HepG2 (cell line): Measurements from ENCODE around the gene PRR22. TPM values are rescaled to one million over a fixed set of nuclear protein-coding genes. Genes with fewer than 3 reads are reported as not detected.

Experiments used
- CBX2 ChIP-seq, 2 experiments: fragments of 200-600 bp in 1 of 2; sonication (generic); formaldehyde crosslinking in 1 of 2; IDR thresholded peaks; 2 replicates each; pipeline versions ENCODE4 v1.7.0 to v1.8.1; 2018 to 2022; ENCODE audit warnings: low read depth in 2 of 2, low read length in 1 of 2, mild to moderate bottlenecking in 1 of 2, missing genetic modification reagents in 1 of 2
- ERF ChIP-seq: IDR thresholded peaks from 2 replicates; pipeline ENCODE4 v1.6.1; 2018; ENCODE audit warnings: missing biosample characterization, missing genetic modification reagents
- FOXK1 ChIP-seq: sonication (generic); formaldehyde crosslinking; IDR thresholded peaks from 2 replicates; pipeline ENCODE4 v1.4.0; 2020; ENCODE audit warnings: low read depth, missing genetic modification reagents, borderline replicate concordance
- FOXO1 ChIP-seq: sonication (generic); formaldehyde crosslinking; IDR thresholded peaks from 2 replicates; pipeline ENCODE4 v1.4.0; 2020; ENCODE audit warnings: missing genetic modification reagents
- LCORL ChIP-seq, 2 experiments: fragments of 450-650 bp in 1 of 2; sonication (generic) in 1 of 2; formaldehyde crosslinking in 1 of 2; IDR thresholded peaks; 2 replicates each; pipeline versions ENCODE4 v1.5.0 to v1.6.1; 2017 to 2020; ENCODE audit warnings: antibody characterized with exemption in 1 of 2, missing genetic modification reagents in 1 of 2
- MAF1 ChIP-seq: sonication (generic); formaldehyde crosslinking; IDR thresholded peaks from 2 replicates; pipeline ENCODE4 v1.5.0; 2020; ENCODE audit warnings: missing genetic modification reagents, borderline replicate concordance
- NCOA1 ChIP-seq: sonication (generic); formaldehyde crosslinking; IDR thresholded peaks from 2 replicates; pipeline ENCODE4 v1.9.0; 2021; ENCODE audit warnings: missing genetic modification reagents
- RORA ChIP-seq: sonication (generic); formaldehyde crosslinking; IDR thresholded peaks from 2 replicates; pipeline ENCODE4 v1.5.0; 2020; ENCODE audit warnings: mild to moderate bottlenecking, missing genetic modification reagents, moderate library complexity
- SKIL ChIP-seq: sonication (generic); formaldehyde crosslinking; IDR thresholded peaks from 2 replicates; pipeline ENCODE4 v1.8.0; 2022; ENCODE audit warnings: missing genetic modification reagents, mild to moderate bottlenecking, moderate library complexity, borderline replicate concordance
- SNAPC5 ChIP-seq: sonication (generic); formaldehyde crosslinking; IDR thresholded peaks from 2 replicates; pipeline ENCODE4 v1.8.1; 2023; ENCODE audit warnings: mild to moderate bottlenecking, missing genetic modification reagents, borderline replicate concordance
- SRSF4 ChIP-seq: fragments of 200-400 bp; formaldehyde crosslinking; IDR thresholded peaks from one replicate; pipeline ENCODE4 v1.6.1; 2018; ENCODE audit warnings: mild to moderate bottlenecking, low read depth, low read length, moderate library complexity; ENCODE audit not compliant: poor library complexity, severe bottlenecking
- YEATS2 ChIP-seq: sonication (generic); formaldehyde crosslinking; IDR thresholded peaks from 2 replicates; pipeline ENCODE4 v1.4.0; 2020; ENCODE audit warnings: missing genetic modification reagents, borderline replicate concordance
- ZNF235 ChIP-seq: sonication (generic); formaldehyde crosslinking; IDR thresholded peaks from 2 replicates; pipeline ENCODE4 v1.8.1; 2023; ENCODE audit warnings: mild to moderate bottlenecking, missing genetic modification reagents, borderline replicate concordance
- ZNF260 ChIP-seq: sonication (generic); formaldehyde crosslinking; IDR thresholded peaks from 2 replicates; pipeline ENCODE4 v1.4.0; 2020; ENCODE audit warnings: missing genetic modification reagents, low read depth, mild to moderate bottlenecking, borderline replicate concordance
- ZNF282 ChIP-seq: fragments of 450-650 bp; IDR thresholded peaks from 2 replicates; pipeline ENCODE4 v1.6.1; 2018; ENCODE audit not compliant: partially characterized antibody
- ZNF446 ChIP-seq: sonication (generic); formaldehyde crosslinking; IDR thresholded peaks from 2 replicates; pipeline ENCODE4 v1.5.0; 2020; ENCODE audit warnings: mild to moderate bottlenecking, missing genetic modification reagents
- ZNF468 ChIP-seq: sonication (generic); formaldehyde crosslinking; IDR thresholded peaks from 2 replicates; pipeline ENCODE4 v1.8.0; 2022; ENCODE audit warnings: mild to moderate bottlenecking, moderate library complexity, missing genetic modification reagents
- ZNF891 ChIP-seq: sonication (generic); formaldehyde crosslinking; IDR thresholded peaks from 2 replicates; pipeline ENCODE4 v1.5.0; 2020; ENCODE audit warnings: mild to moderate bottlenecking, missing genetic modification reagents
- polyA plus RNA-seq, 8 experiments: library from polyadenylated mRNA; depleted of rRNA in 3 of 8; stranded (reverse) in 7 of 8; unstranded in 1 of 8; fragments of >200 nt; fragmentation: Illumina TruSeq in 4 of 8; extraction: Trizol in 4 of 8; gene quantifications; 2 replicates each; pipeline versions ENCODE4 v1.2.1 to v1.2.3, GENCODE V29; 2011 to 2016; ENCODE audit warnings: low read depth in 4 of 8, missing spikeins in 1 of 8, mixed read lengths in 1 of 8; ENCODE audit not compliant: insufficient read depth in 1 of 8
- total RNA-seq, 5 experiments: library from RNA; depleted of rRNA; stranded (reverse); fragments of >200 nt; fragmentation: Illumina TruSeq; extraction: Trizol; gene quantifications; 2 replicates each; pipeline ENCODE4 v1.2.3, GENCODE V29; 2016; ENCODE audit warnings: low read depth in 1 of 5
- TF ChIP-seq, protein P1 (sequence below): sonication (generic); formaldehyde crosslinking; IDR thresholded peaks from 2 replicates; pipeline ENCODE4 v1.4.0; 2020; ENCODE audit warnings: missing genetic modification reagents, borderline replicate concordance
- TF ChIP-seq, protein P2 (sequence below): sonication (generic); formaldehyde crosslinking; IDR thresholded peaks from 2 replicates; pipeline ENCODE4 v1.4.0; 2020; ENCODE audit warnings: missing genetic modification reagents; ENCODE audit errors: not compliant biosample characterization

PRR22 gene
- total and polyA plus RNA-seq, 2 of the 13 experiments (the other 11 are each of a cell fraction or from before 2014, with no cell fraction given) = 0.84 to 2.3 TPM

DNA sequence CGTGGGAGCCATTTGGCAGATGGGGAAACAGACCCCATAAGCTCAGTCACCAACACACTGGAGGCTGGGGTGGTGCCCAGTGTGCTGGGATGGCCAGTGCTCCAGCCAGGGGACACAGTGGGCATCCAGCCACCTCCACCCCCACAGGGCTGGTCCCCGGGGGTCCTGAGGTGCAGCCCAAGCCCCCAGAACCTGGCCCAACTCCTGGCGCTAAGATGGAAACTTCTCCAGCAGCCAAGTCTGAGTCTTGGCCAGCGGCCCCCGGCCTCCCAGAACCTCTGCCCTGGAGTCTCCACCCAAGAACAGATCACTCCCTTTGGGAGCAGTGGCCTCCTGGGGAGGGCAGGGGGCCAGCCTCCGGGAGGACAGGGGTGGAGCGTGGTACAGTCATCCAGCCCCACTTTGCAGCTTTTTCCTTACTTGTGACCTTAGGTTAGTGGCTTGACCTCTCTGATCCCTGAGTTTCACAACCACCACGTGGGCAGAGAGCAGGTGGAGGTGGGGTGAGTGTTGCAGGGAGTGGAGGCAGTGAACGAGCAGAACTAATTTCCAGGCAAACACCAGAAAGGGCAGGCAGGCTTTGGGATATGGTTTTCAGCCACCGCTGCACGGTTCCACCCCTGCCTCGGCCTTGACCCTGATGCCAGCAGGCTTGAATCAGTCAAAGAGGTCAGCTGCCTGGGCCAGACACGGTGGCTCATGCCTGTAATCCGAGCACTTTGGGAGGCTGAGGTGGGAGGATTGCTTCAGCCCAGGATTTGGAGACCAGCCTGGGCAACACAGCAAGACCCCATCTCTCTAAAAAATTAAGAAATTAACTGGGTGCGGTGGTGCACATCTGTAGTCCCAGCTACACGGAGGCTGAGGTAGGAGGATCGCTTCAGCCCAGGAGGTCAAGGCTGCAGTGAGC, 16.1 kb upstream of the PRR22 start (continued):
- TF ChIP-seq, protein P1, sequence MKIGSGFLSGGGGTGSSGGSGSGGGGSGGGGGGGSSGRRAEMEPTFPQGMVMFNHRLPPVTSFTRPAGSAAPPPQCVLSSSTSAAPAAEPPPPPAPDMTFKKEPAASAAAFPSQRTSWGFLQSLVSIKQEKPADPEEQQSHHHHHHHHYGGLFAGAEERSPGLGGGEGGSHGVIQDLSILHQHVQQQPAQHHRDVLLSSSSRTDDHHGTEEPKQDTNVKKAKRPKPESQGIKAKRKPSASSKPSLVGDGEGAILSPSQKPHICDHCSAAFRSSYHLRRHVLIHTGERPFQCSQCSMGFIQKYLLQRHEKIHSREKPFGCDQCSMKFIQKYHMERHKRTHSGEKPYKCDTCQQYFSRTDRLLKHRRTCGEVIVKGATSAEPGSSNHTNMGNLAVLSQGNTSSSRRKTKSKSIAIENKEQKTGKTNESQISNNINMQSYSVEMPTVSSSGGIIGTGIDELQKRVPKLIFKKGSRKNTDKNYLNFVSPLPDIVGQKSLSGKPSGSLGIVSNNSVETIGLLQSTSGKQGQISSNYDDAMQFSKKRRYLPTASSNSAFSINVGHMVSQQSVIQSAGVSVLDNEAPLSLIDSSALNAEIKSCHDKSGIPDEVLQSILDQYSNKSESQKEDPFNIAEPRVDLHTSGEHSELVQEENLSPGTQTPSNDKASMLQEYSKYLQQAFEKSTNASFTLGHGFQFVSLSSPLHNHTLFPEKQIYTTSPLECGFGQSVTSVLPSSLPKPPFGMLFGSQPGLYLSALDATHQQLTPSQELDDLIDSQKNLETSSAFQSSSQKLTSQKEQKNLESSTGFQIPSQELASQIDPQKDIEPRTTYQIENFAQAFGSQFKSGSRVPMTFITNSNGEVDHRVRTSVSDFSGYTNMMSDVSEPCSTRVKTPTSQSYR (CRISPR knock-in tag) = no peak
- TF ChIP-seq RORA (CRISPR knock-in tag) (no peak), ZNF260 (CRISPR knock-in tag) (no peak), MAF1 (CRISPR knock-in tag) (no peak), LCORL (IDR thresholded peaks at IDR 0.05) (no peak), LCORL (CRISPR knock-in tag; IDR thresholded peaks at IDR 0.05) (peak; percentile 63), ZNF891 (0 out of 2 replicates have a peak, but pooled peaks have one; percentile 34), ZNF468 (no peak), ERF (CRISPR knock-in tag) (no peak; the same call in 1 of the 2 replicates), FOXO1 (no peak), SNAPC5 (no peak), SRSF4 (no peak), ZNF235 (CRISPR knock-in tag) (no peak), YEATS2 (CRISPR knock-in tag) (no peak), SKIL (CRISPR knock-in tag) (peak; percentile 51), CBX2 (IDR thresholded peaks at IDR 0.05; ENCODE audit: low read depth, low read length) (no peak), CBX2 (CRISPR knock-in tag; IDR thresholded peaks at IDR 0.05; ENCODE audit: low read depth) (no peak), FOXK1 (CRISPR knock-in tag) (no peak), NCOA1 (CRISPR knock-in tag) (no peak), ZNF282 (no peak), ZNF446 (CRISPR knock-in tag) (no peak)
- TF ChIP-seq, protein P2, sequence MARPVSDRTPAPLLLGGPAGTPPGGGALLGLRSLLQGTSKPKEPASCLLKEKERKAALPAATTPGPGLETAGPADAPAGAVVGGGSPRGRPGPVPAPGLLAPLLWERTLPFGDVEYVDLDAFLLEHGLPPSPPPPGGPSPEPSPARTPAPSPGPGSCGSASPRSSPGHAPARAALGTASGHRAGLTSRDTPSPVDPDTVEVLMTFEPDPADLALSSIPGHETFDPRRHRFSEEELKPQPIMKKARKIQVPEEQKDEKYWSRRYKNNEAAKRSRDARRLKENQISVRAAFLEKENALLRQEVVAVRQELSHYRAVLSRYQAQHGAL (CRISPR knock-in tag) = no peak
